Measurements from ENCODE around the gene MSI2. TPM values are rescaled to one million over a fixed set of nuclear protein-coding genes. Genes with fewer than 3 reads are reported as not detected.
A peak's percentile ranks its signal among the peaks of the same experiment; 100 is the strongest.

MSI2 gene
- total RNA-seq, 1 donor from 2014 or later, result 44.6 TPM

DNA sequence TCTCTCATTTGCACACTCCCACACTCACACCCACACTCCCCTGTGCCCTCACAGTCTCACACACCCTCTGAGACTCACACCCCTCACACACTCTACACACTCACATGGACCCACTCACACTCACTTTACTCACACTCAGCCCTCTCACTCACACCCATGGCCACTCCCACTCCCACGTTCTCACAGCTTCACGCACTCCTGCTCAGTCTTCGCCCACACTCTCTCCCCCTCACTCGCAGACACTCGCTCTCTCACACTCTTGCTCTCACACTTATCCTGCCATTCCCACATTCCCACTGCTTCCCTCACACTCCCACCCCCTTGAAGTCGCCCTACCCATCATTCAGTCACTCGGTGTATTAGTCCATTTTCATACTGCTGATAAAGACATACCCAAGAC is 440.9 kb downstream of the MSI2 start:
- DNase-seq, result no peak

DNA sequence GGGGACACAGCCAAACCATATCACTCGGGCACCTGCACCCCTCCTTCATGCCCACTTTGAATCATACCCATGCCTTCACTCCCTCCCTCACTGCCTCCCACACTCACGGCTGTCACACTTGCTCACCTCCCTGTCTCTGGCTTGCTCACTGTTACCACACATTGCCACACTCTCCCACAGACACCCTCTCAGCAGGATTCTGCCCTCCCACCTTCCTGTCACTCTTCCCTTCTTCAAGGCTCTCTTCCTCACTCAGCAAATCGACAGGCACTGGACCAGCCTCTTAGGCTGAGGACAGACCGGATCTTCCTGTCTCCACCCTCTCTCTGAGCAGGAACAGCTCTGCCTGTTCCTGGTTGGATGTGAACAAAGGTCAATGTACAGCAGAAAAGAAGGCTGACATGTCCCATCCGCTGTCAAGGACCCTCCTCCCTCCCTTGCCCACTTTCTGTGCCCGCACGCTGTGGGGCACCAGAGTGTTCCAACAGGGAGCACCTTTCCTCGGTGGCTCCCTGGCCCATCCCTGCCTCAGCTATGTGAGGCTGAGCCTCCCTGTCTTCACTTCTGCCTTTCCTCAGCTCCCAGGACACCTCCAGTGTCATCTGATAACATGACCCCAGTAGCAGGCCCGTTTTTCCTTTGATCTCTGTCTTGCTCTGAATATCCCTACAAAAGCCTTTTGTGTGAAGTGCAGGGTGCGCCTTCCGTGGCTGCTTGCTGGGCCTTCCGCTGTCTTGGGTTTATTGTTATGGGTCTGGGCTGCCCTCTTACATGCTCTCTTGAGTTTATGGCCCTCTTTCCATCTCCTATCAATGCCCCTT is 441.8 kb downstream of the MSI2 start:
- no peak for DNase-seq

DNA sequence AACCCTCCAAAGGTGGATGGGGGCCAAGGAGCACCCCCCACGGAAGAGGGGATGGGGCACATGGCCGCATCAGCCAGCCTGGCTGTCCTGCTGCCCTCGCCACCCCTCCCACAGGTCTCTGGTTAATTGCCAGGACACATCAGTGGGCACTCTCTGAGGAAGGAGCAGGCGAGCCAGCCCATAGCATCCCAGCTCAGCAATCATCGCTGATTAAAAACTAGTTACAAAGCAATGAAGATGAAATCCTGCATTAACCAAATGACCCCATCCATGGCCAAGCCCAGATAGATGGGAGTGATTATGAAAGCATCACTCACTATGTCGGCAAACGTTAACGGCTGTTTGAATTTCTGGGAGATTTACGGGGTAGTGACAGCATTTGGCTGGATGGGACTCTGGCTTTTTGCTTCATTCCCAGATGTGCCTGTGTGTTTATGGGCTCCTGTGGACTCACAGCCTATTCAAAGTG is 443.5 kb downstream of the MSI2 start:
- no peak for DNase-seq

DNA sequence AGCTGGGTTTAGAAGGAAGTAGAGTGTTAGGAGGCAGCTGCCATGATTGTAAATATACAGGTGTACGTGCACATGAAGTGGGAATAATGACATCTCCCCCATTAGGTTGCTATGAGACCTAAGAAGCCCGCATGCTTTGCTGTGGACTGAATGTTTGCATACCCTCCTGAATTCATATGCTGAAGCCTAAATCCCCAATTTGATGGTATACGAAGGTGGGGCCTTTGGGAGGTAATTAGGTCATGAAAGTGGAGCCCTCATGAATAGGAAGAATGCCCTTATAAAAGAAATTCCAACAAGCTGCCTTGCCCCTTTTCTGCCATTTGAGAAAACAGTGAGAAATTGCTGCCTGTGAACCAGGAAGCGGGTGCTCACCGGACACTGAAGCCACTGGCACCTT is 444.8 kb downstream of the MSI2 start:
- no peak for DNase-seq

DNA sequence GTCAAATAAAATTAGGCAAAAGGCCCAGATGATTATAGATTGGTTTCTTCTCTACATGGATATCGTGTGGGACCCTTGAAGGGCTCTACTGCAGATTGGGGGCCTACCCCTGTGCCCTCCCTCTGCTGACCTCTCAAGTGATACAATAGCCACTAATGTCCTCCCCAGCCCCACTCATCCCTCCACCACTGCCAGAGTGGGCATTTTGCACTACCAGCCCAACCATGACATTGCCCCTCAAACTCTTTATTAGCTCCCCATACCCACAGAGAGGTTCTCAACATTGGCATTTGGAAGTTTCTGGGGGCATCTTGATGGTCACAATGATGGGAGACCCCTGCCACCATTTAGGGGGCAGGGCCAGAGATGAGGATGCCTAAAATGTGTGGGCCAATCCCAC is 446.9 kb downstream of the MSI2 start:
- DNase-seq, result no peak

DNA sequence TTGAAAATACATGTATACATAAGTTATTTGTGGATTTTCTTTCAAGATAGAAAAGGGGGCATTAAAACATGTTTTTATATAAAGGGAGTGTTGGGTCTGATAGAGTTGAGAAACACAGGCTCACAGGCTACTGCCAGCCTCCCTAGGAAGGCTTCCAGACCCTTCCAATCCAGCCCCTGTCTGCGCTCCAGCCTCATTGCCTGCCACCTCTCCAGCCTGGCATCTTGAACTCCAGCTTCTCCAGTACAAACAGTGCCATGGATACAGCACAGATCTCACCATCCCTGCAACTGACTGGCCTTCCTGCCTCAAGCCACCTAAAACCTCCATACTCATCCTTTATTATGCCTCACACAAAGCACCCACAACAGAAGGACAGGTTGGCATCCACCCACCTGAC is 448.1 kb downstream of the MSI2 start:
- no peak for DNase-seq

DNA sequence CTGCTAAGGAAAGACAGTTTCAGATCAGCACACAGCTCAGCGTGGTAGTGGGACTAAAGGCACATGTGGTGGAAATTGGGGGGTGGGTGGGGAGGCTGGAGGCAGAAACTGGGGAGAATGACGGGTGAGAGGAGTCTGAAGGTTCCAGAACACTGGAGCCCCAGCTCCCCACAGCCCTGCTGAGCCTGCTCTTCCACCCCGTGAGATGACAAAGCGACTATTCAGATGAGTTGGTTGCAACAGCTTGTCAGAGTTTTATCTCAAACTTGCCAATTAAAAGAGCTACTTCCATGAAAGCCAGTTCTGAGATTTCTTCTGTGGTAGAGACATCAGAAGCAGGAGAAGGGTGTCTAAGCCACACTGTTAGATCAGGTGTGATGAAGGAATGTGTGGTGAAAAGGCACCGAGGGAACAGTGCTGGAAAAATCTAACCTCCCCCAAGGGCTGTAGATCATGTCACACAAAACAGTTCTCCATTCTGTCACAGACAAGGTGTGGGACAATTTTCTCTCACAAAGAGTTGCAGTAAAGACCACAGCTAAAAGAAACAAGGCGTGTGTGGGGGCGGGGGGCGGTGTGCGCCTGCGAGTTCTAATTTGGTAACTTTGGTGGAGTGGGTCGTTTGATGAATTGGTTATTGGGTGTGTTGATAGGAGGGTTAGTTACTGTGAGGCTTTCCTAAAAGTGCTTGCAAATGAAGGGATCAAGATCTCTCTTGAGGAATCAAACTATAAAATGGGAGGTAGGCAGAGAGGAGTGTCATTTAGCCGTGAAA is 449.8 kb downstream of the MSI2 start:
- DNase-seq, result no peak

DNA sequence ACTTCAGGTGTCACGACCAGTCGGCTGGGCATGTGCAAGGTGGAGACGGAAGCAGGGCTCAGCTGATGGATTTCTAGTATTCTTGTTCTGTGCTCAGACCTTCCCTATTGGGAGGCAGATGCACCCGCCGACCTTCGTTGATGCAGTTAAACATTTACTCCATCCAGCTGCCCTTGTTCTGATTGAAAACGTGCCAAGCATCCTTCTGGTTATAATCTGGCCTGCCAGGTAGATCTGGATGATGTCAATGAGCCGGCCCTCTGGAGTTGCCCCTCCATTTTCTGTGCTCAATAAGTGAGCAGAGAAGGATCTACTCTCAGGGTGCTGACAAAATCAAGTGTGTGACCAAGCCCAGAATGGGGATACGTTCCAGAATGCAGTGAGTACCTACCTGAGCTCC is 450.4 kb downstream of the MSI2 start:
- DNase-seq, result no peak

DNA sequence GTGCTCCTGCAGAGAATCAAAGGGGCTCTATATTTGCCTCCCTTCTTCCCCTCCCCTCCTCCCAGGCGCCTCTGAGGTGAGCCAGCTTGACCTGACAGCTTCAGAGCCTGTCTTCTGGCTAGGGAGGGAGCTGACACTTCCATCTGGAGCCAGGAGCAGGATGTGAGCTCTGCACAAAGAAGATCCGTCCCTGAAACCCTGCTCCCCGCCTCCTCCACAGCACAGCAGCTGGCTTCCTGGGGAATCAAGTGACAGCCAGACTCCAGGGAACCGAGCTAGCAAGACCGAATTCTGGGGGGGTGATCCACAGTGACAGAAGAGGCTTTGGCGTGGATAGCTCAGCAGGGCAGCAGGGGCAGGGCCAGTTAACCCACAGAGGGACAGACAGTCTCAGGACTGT is 451.6 kb downstream of the MSI2 start:
- peak; percentile 13 for DNase-seq

DNA sequence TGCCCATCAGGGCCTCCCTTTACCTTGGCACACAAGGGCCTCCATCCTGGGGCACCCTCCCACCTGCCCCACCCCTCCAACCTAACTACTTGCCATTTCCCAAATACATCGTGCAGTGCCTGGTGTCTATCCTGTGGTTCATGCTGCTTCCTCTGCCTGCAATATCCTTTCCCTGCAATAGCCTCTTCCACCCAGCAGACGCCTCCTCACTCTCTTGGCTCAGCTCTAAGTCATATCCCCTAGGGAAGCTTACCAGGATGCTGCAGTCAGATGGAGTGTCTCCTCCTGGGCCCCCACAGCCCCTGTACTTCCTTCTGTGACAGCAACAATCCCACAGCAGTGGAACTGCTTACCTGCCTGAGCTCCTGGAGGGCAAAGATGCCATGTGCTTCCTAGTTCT is 452.1 kb downstream of the MSI2 start:
- DNase-seq, result no peak

DNA sequence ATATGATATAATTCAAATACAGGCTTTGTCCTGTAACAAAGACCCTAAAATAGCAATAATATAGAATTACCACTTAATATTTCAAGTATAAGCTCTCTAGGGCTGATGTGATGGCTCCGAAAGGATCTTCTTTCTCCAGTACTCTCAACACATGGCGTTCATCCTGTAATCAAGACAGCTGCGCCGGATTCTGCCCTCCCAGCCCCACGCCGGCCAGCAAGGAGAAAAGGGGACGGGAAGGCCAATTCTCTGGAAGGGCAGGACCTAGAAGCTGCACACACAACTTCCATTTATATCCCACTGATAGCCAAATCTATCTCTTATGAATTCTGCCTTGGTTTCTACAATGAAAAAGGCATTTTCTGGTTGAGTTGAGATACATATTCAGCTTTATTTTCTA is 456.8 kb downstream of the MSI2 start:
- no peak for DNase-seq

DNA sequence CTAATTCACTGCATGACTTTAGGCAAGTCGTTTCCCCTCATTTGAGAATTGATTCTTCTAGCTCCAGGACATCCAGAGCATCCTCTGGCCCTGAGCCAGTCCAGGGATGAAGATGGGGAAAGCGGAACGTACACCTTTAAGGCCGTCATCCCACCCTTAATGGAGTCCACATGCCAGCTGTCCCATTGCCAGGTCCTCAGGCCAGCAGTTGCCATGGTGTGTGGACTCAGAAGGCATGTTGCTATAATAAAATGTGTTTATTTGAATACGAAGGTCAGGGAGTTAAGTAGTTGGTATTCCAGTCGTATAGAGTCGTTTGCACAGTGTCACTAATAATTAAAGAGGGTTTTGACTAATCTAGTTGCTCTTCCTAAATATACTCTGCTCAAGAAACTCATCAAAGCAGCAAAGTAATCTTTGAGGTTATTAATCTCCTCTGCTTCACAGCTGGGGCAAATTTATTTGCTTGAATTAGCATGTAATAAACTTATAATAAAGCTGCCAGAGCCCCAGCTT is 458.4 kb downstream of the MSI2 start:
- DNase-seq, result no peak

DNA sequence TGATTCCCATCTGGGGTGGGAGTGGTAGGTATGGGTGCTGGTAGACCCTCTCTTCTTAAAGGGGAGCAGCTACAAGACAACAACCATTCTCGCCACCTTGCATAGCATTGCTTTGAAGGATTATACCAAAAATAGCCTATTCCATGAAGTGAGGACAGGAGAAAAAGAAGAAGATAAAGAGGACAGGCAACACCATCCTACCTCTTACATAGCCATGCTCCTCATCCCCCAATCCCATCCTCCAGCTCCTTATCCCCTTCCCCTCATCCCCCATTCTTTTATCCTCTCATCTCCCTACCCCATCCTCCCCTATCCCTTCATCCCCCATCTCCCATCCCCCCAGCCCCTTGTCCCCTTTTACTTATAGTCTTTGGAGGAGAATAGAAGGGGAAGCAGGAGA is 459.7 kb downstream of the MSI2 start:
- no peak for DNase-seq

DNA sequence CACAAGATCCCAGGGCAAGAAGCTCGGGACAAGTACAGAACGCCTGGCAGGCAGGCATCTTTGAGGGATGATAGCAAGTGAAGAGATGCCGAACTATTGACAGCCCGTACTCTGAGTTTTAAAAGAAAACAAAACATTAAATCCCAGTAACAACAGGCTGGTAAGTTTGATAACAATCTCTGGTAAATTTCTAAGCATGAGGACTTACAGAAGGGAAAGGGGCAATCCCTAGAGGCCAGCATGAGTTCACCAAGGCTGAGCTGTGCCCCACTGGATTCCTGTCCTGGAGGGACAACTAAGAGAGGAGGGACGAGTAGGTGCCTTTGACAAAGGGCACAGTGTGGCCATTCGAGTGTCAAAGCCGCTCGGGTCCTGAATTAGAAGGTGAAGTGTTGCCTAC is 462.6 kb downstream of the MSI2 start:
- no peak for DNase-seq

DNA sequence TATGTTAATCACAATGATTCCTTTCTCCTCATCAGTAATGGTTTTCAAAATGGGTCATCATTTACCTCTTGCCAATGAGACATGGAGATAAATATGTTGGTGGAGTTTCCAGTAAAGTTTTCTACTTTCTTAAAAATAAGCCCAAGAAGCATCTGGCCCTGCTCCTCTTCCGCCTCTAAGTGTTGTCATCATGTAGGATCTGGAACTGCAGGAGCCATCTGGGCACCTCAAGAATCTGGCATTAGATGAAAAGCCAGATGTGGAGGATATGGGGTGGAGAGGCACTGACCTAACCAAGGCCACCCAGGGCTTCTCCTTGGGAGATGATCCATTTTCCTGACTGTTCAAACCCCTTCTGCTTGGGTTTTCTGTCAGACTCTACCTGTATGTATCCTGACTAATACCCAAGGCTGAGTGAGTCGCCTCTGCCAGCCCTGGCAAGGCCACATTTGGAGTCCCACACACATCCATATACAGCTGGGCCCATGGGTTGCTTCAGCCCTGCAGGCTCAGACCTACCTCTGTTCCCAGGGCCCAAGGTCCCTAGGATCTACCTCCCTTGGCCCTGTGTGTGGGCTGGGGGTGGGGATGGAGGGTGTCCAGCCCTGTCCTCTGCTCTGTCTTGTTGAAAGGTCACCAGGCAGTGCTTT is 464.2 kb downstream of the MSI2 start:
- DNase-seq, result no peak

DNA sequence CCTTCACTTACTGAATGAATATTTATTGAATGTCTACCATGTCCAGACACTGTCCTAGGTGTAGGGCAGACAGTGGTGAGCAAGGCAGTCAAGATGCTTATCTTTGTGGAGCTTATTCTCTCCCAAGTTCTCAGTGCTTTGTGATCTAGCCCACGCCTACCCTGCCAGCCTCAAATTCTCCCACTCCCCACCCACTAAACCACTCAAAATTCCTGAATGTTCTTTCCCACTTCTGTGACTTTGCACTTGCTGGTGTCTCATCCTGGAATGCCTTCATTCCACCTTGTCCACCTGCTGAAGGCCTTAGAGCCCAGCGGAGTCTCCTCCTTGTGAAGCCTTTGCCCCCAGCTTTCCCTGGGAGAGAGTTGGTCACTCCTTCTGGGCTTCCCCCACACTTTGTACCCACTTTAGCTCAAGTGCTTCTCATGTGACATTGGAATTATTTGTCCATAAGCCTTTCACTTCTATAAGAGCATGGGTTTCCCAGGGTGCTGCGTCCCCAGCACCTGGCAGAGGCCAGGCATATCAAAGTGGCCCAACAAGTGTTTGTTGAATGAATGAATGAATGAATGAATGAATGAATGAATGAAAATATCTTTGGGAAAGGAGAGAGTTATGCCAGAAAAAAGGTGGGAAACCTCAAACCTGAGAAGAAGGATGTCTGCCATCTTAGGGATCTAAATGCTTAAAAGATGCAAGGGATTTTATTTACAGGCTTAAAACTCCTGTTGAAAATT is 465.8 kb downstream of the MSI2 start:
- no peak for DNase-seq

DNA sequence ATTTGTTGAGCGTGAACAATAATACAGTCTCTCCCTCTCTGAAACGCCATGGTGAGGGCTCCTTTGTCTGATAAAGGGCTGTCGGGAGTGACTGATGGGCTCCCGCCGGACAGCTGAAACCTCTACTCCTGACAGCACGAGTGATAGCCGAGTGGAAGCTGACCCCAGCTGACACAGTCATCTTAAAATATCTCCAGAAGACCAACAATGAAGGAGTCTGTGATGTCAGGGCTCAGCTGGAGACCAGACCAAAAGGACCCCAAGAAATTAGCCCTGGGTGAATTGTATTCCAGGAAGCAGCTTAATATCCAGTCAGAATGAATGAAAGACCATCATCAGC is 466.4 kb downstream of the MSI2 start:
- DNase-seq, result no peak

DNA sequence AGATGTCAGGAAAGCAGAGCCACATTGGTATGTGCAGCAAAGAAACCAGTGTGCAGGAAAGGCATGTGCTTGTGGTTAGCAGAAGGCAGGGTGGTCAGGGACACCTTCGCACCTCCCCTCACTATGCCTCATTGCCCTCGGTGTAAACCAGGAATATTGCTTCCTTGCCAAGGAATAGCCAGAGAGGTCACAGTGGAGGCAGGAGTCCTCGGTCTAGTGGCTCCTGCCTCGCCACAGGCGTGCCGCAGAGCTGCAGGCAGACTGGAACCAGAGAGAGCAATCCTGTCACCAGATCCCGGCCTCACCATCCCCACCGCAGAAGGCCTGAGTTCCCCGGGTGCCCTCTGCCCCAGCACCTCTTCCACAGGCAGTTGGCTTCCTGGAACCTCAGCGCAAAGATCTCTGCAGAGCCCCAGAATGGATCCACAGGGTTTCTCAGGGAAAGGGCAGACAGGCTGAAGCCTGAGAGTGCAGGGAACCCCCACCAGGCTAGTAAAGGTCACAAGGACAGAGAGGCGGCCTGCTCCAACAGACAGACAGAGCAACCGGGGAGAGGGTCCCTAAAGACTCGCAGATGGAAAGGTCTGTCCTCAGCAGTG is 467.2 kb downstream of the MSI2 start:
- DNase-seq, result no peak

DNA sequence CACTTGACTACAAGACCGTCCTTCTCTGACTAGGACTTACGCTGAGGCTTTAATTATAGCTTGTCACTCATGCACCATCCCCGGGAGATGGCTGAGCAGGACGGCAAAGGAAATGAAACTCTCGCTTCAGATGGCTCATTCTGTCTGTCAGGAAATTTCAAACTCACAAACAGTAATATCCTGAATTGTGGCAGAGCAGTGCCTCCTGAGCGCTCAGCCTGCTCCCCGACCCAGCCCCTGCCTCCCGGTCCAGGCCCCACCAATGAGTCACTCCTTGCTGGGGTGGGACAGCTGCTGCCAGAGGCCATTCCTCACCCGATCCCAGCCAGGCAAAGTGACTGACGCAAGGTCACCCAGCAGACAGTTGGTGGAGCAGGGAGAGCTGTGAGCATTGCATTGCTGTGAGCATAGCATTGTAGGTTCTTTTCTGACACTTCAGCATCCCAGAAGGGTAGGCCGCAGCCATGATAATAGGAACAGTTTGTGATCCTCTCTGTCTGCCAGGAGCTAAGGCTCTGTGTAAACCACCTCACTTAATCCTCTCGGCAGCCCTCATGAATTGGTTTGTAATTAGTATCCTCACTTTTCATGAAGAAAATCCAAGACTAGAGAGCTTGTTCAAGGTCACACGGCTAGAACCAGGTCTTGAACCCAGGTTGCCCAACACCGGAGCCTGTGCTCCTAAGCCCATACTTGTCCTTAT is 467.9 kb downstream of the MSI2 start:
- no peak for DNase-seq

DNA sequence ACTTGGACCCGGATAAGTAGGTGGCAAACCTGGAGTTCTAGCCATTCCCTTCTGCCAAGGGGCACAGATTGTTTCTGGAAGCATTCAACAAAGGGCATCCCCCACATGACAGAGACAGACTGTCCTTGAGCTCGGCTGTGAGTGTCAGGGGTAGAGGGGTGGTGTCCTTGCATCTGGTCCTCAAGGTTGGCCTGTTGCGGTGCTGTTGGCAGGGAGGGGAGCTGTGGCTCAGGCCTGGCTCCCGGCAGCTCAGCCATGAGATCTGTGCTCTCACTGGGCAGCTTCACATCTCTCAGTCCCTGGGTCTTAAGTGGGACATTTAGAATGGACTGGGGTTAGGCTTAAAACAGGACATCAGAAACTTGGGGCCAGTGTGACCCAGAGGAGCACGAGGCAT is 468.4 kb downstream of the MSI2 start:
- no peak for DNase-seq

DNA sequence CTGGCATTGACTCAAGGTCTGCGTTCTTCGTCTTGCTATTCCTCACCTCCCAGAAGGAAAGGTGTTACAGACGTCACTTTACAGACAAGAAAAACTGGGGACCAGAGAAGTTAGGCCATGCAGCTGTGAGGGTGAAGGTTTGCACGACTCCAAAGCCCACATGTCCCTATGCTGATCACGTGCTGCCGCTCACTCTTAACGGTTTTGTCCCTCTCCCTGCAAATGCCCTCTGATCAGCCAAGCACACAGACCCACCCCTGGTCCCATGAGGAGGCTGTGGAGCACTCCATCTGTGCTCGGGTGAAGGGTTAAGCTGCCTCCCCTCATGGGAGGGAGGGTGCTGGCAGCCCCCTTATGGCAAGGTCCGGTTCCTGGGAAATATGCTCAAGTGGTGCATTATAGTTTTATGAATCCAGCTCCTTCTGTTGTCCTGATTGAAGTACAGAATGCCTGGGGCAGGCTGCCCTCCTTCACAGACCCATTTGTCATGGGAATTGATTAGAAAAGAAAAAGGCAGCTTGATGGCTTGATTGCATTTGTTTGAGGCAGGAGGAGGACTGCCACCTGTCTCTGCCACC is 470.0 kb downstream of the MSI2 start:
- no peak for DNase-seq
